Neural cell (in vitro differentiated cells): Measurements from ENCODE around the gene CACNA1I. TPM values are rescaled to one million over a fixed set of nuclear protein-coding genes. Genes with fewer than 3 reads are reported as not detected.

Source experiments
- H2AFZ ChIP-seq: fragments of 200-600, 300-800 bp; sonication (generic), shearing (Covaris generic); 2 replicates; pipeline ENCODE4 v1.6.0; 2014; ENCODE audit warnings: low read depth, mild to moderate bottlenecking, antibody characterized with exemption, low read length, moderate library complexity
- H3F3A ChIP-seq: fragments of 200-600 bp; shearing (Covaris generic); 2 replicates; pipeline ENCODE4 v1.6.1; 2016; ENCODE audit warnings: mild to moderate bottlenecking, moderate library complexity, mixed read lengths, antibody characterized with exemption, low read length; ENCODE audit not compliant: insufficient read depth, poor library complexity, severe bottlenecking
- H3K27ac ChIP-seq: fragments of 200-600, 300-800 bp; sonication (generic), shearing (Covaris generic); 2 replicates; pipeline ENCODE4 v1.5.1; 2014; ENCODE audit warnings: mild to moderate bottlenecking, low read length, moderate library complexity
- H3K27me3 ChIP-seq: fragments of 300-800, 200-600 bp; sonication (generic), shearing (Covaris generic); 2 replicates; pipeline ENCODE4 v1.6.0; 2014; ENCODE audit warnings: mild to moderate bottlenecking, low read depth, low read length, moderate library complexity; ENCODE audit not compliant: insufficient read depth
- H3K36me3 ChIP-seq: fragments of 300-800, 200-600 bp; sonication (generic), shearing (Covaris generic); 2 replicates; pipeline ENCODE4 v1.5.1; 2014; ENCODE audit warnings: mild to moderate bottlenecking, antibody characterized with exemption, low read length, moderate library complexity; ENCODE audit not compliant: insufficient read depth
- H3K4me2 ChIP-seq: fragments of 300-800, 200-600 bp; sonication (generic), shearing (Covaris generic); 2 replicates; pipeline ENCODE4 v1.6.0; 2014; ENCODE audit warnings: mild to moderate bottlenecking, low read length
- H3K4me3 ChIP-seq: fragments of 300-800, 200-600 bp; sonication (generic), shearing (Covaris generic); 2 replicates; pipeline ENCODE4 v1.5.1; 2014; ENCODE audit warnings: mild to moderate bottlenecking, low read length, moderate library complexity
- H3K79me2 ChIP-seq: fragments of 200-600 bp; shearing (Covaris generic); replicated peaks from 2 replicates; pipeline ENCODE4 v1.6.0; 2014; ENCODE audit warnings: mild to moderate bottlenecking, low read length, moderate library complexity; ENCODE audit not compliant: insufficient read depth
- H3K9ac ChIP-seq: fragments of 300-800, 200-600 bp; sonication (generic), shearing (Covaris generic); 2 replicates; pipeline ENCODE4 v1.6.1; 2016; ENCODE audit warnings: mild to moderate bottlenecking, low read length, mixed read lengths
- H3K9me2 ChIP-seq: fragments of 200-600 bp; shearing (Covaris generic); 2 replicates; pipeline ENCODE4 v1.6.1; 2016; ENCODE audit warnings: mild to moderate bottlenecking, low read length, mixed read lengths; ENCODE audit not compliant: insufficient read depth
- H3K9me3 ChIP-seq: fragments of 200-600, 300-800 bp; sonication (generic), shearing (Covaris generic); 2 replicates; pipeline ENCODE4 v1.6.1; 2016; ENCODE audit warnings: mild to moderate bottlenecking, mixed run types, low read length, moderate library complexity, mixed read lengths
- H4K20me1 ChIP-seq: fragments of 200-600 bp; shearing (Covaris generic); 2 replicates; pipeline ENCODE4 v1.6.1; 2016; ENCODE audit warnings: mild to moderate bottlenecking, mixed run types; ENCODE audit not compliant: insufficient read depth
- CTCF ChIP-seq: fragments of 450-650 bp; IDR thresholded peaks from 2 replicates; pipeline ENCODE4 v1.5.1; 2014; ENCODE audit warnings: antibody characterized with exemption, mild to moderate bottlenecking, moderate library complexity; ENCODE audit not compliant: poor library complexity, severe bottlenecking
- EP300 ChIP-seq: fragments of 450-650 bp; conservative IDR thresholded peaks from 2 replicates; pipeline ENCODE4 v1.6.1; 2014; ENCODE audit warnings: antibody characterized with exemption, mild to moderate bottlenecking, moderate library complexity; ENCODE audit not compliant: poor library complexity, severe bottlenecking
- EZH2 ChIP-seq: fragments of 200-600, 300-800 bp; shearing (Covaris generic), sonication (generic); IDR thresholded peaks from 2 replicates; pipeline ENCODE4 v1.6.1; 2014; ENCODE audit warnings: antibody characterized with exemption, low read length, borderline replicate concordance, mild to moderate bottlenecking; ENCODE audit not compliant: insufficient read depth, poor library complexity, severe bottlenecking
- MXI1 ChIP-seq: fragments of 450-650 bp; conservative IDR thresholded peaks from 2 replicates; pipeline ENCODE4 v1.6.1; 2014; ENCODE audit warnings: antibody characterized with exemption, mild to moderate bottlenecking; ENCODE audit not compliant: poor library complexity, severe bottlenecking
- POLR2AphosphoS5 ChIP-seq: IDR thresholded peaks from 2 replicates; pipeline ENCODE4 v1.6.1; 2012
- RAD21 ChIP-seq: fragments of 450-650 bp; conservative IDR thresholded peaks from 2 replicates; pipeline ENCODE4 v1.6.1; 2014; ENCODE audit warnings: antibody characterized with exemption, mild to moderate bottlenecking, moderate library complexity
- REST ChIP-seq: IDR thresholded peaks from 2 replicates; pipeline ENCODE4 v1.6.1; 2012; ENCODE audit warnings: borderline replicate concordance
- SMC3 ChIP-seq: fragments of 450-650 bp; conservative IDR thresholded peaks from 2 replicates; pipeline ENCODE4 v1.6.1; 2014; ENCODE audit warnings: antibody characterized with exemption, mild to moderate bottlenecking, moderate library complexity; ENCODE audit not compliant: poor library complexity
- TAF1 ChIP-seq: IDR thresholded peaks from 2 replicates; pipeline ENCODE4 v1.6.1; 2012; ENCODE audit warnings: low read depth
- polyA plus RNA-seq: library from polyadenylated mRNA; depleted of rRNA; stranded (reverse); fragments of >200 nt; gene quantifications from 2 replicates; pipeline ENCODE4 v1.2.3, GENCODE V29; 2014

CACNA1I gene
- polyA plus RNA-seq, 1 donor from 2014 or later: 1.9 TPM

- no peaks in the 10 kb centered on the region for H3K9me2 ChIP-seq
- H4K20me1 ChIP-seq: no peaks in the 10 kb centered on the region
- no peak overlapping the region for H3K4me2 ChIP-seq
- H3K27me3 ChIP-seq: no peaks in the 10 kb centered on the region
- TF ChIP-seq EP300 (no peak), CTCF (no peak), RAD21 (no peak), TAF1 (no peak), POLR2AphosphoS5 (no peak), SMC3 (no peak), MXI1 (no peak), REST (no peak), EZH2 (no peak)
- no peaks in the 10 kb centered on the region for H3K9me3 ChIP-seq
- no peaks in the 10 kb centered on the region for H3F3A ChIP-seq
- H3K4me3 ChIP-seq: no peak overlapping the region
- H3K9ac ChIP-seq: no peak overlapping the region
- H3K36me3 ChIP-seq: no peaks in the 10 kb centered on the region
- no peaks in the 10 kb centered on the region for H3K79me2 ChIP-seq
- no peak overlapping the region for H3K27ac ChIP-seq
- no peak overlapping the region for H2AFZ ChIP-seq
Measured at GRCh38 chr22:39713799-39714290, 143.3 kb downstream of the CACNA1I start.

GRCh38 chr22:39714321-39714720, 143.8 kb downstream of the CACNA1I start:
- Histone ChIP-seq H3K9me3 (no peaks in the 10 kb centered on the region), H3K27me3 (no peaks in the 10 kb centered on the region), H3K36me3 (no peaks in the 10 kb centered on the region), H3K4me2 (no peak overlapping the region), H3K9me2 (no peaks in the 10 kb centered on the region), H3F3A (no peaks in the 10 kb centered on the region), H3K4me3 (no peak overlapping the region), H3K9ac (no peak overlapping the region), H2AFZ (no peak overlapping the region), H3K27ac (no peak overlapping the region), H4K20me1 (no peaks in the 10 kb centered on the region), H3K79me2 (no peaks in the 10 kb centered on the region)
- TF ChIP-seq CTCF (no peak), SMC3 (no peak), REST (no peak), TAF1 (no peak), EZH2 (no peak), EP300 (no peak), MXI1 (no peak), RAD21 (no peak), POLR2AphosphoS5 (no peak)
